ENCODE results near the gene COG5.

COG5 gene

GRCh38 chr7:107386548-107387102 lies 177.1 kb downstream of the COG5 start:
- no CpG with 5 or more reads among the region's 4 CpGs for WGBS (ENCODE audit: extremely low coverage, insufficient coverage, low lambda C conversion rate)

DNA sequence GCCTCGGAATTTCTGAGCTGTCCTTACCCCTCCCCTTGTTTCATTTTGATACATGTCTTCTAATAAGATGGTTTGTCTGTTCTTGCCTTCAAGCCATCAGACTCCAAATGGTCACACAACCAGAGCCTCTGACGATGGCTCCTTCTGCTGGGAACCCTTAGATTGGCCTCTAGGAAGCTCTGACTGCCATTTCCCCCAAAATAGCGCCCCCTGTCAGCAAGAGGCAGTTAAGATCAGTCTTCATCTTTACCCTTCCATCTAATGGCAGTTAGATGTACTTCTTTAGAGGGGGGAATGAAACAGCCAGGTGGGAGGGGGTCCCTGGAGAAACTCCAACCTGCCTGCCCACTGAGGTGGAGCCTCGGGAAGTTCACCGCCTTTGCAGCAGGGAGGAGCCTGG lies 179.7 kb downstream of the COG5 start:
- Histone ChIP-seq H3K79me1 (ENCODE audit: low read length) (no peaks in the 10 kb centered on the region), H3K27me3 (ENCODE audit: insufficient read depth, low read length, poor library complexity) (no peaks in the 10 kb centered on the region), H3K4me3 (ENCODE audit: low read length) (no peak overlapping the region), H4K5ac (ENCODE audit: low read length) (no peak overlapping the region), H3K4ac (ENCODE audit: low read depth, low read length) (no peak overlapping the region), H2BK5ac (ENCODE audit: low read length) (no peak overlapping the region), H3K23ac (ENCODE audit: low read length) (no peak overlapping the region), H3K36me3 (ENCODE audit: control insufficient read depth, insufficient read depth, low read length) (no peaks in the 10 kb centered on the region), H3K4me2 (ENCODE audit: low read length) (no peak overlapping the region), H4K8ac (ENCODE audit: low read depth, low read length) (no peak overlapping the region), H3K9ac (ENCODE audit: low read length) (no peak overlapping the region), H2BK120ac (ENCODE audit: low read depth, low read length) (no peak overlapping the region), H3K4me1 (ENCODE audit: control insufficient read depth, low read depth, low read length) (peaks cover 5% of the 10 kb centered on the region), H3K56ac (ENCODE audit: low read length) (no peak overlapping the region), H2AK5ac (ENCODE audit: low read length) (no peak overlapping the region), H3K79me2 (ENCODE audit: control insufficient read depth, insufficient read depth, low read length) (no peaks in the 10 kb centered on the region), H3K18ac (ENCODE audit: low read length) (no peak overlapping the region), H2BK15ac (replicated peaks; ENCODE audit: low read depth) (no peak overlapping the region), H3K27ac (ENCODE audit: low read depth, low read length) (no peak overlapping the region)
- no CpG with 5 or more reads among the region's 5 CpGs for WGBS (ENCODE audit: extremely low coverage, insufficient coverage, low lambda C conversion rate)
- DNase-seq, result peak; percentile 16

More at GRCh38 chr7:107386548-107387102, 177.1 kb downstream of the COG5 start:
- Histone ChIP-seq H2BK15ac (replicated peaks; ENCODE audit: low read depth) (no peak overlapping the region), H3K27ac (ENCODE audit: low read depth, low read length) (no peak overlapping the region), H3K4me3 (ENCODE audit: low read length) (no peak overlapping the region), H3K4me1 (ENCODE audit: control insufficient read depth, low read depth, low read length) (peaks cover 8% of the 10 kb centered on the region), H3K9ac (ENCODE audit: low read length) (no peak overlapping the region), H3K4me2 (ENCODE audit: low read length) (no peak overlapping the region), H3K79me2 (ENCODE audit: control insufficient read depth, insufficient read depth, low read length) (no peaks in the 10 kb centered on the region), H3K56ac (ENCODE audit: low read length) (peak overlapping the region; percentile 25), H3K27me3 (ENCODE audit: insufficient read depth, low read length, poor library complexity) (no peaks in the 10 kb centered on the region), H2AK5ac (ENCODE audit: low read length) (no peak overlapping the region), H3K4ac (ENCODE audit: low read depth, low read length) (peak overlapping the region; percentile 5), H3K79me1 (ENCODE audit: low read length) (no peaks in the 10 kb centered on the region), H4K5ac (ENCODE audit: low read length) (no peak overlapping the region), H3K23ac (ENCODE audit: low read length) (no peak overlapping the region), H4K8ac (ENCODE audit: low read depth, low read length) (no peak overlapping the region), H2BK5ac (ENCODE audit: low read length) (no peak overlapping the region), H3K36me3 (ENCODE audit: control insufficient read depth, insufficient read depth, low read length) (no peaks in the 10 kb centered on the region), H2BK120ac (ENCODE audit: low read depth, low read length) (no peak overlapping the region), H3K18ac (ENCODE audit: low read length) (no peak overlapping the region)
- DNase-seq, result no peak

- H3K18ac ChIP-seq (ENCODE audit: low read length), result no peak overlapping the region
- no peak overlapping the region for H3K9ac ChIP-seq (ENCODE audit: low read length)
- H3K27me3 ChIP-seq (ENCODE audit: insufficient read depth, low read length, poor library complexity), result no peaks in the 10 kb centered on the region
- peaks cover 5% of the 10 kb centered on the region for H3K4me1 ChIP-seq (ENCODE audit: control insufficient read depth, low read depth, low read length)
- no peak overlapping the region for H3K4ac ChIP-seq (ENCODE audit: low read depth, low read length)
- H3K79me1 ChIP-seq (ENCODE audit: low read length), result no peaks in the 10 kb centered on the region
- no peak overlapping the region for H3K4me3 ChIP-seq (ENCODE audit: low read length)
- H4K5ac ChIP-seq (ENCODE audit: low read length), result no peak overlapping the region
- no peak overlapping the region for H2BK120ac ChIP-seq (ENCODE audit: low read depth, low read length)
- peak overlapping the region; percentile 56 for H4K8ac ChIP-seq (ENCODE audit: low read depth, low read length)
- no peak overlapping the region for H3K4me2 ChIP-seq (ENCODE audit: low read length)
- H3K56ac ChIP-seq (ENCODE audit: low read length), result no peak overlapping the region
- no peak overlapping the region for H3K23ac ChIP-seq (ENCODE audit: low read length)
- H2BK15ac ChIP-seq (replicated peaks; ENCODE audit: low read depth), result no peak overlapping the region
- DNase-seq, result no peak
- no peaks in the 10 kb centered on the region for H3K79me2 ChIP-seq (ENCODE audit: control insufficient read depth, insufficient read depth, low read length)
- no peaks in the 10 kb centered on the region for H3K36me3 ChIP-seq (ENCODE audit: control insufficient read depth, insufficient read depth, low read length)
- H3K27ac ChIP-seq (ENCODE audit: low read depth, low read length), result no peak overlapping the region
- H2BK5ac ChIP-seq (ENCODE audit: low read length), result no peak overlapping the region
- no CpG with 5 or more reads among the region's 4 CpGs for WGBS (ENCODE audit: extremely low coverage, insufficient coverage, low lambda C conversion rate)
- no peak overlapping the region for H2AK5ac ChIP-seq (ENCODE audit: low read length)
Measured at GRCh38 chr7:107383203-107383602, 180.5 kb downstream of the COG5 start.

DNA sequence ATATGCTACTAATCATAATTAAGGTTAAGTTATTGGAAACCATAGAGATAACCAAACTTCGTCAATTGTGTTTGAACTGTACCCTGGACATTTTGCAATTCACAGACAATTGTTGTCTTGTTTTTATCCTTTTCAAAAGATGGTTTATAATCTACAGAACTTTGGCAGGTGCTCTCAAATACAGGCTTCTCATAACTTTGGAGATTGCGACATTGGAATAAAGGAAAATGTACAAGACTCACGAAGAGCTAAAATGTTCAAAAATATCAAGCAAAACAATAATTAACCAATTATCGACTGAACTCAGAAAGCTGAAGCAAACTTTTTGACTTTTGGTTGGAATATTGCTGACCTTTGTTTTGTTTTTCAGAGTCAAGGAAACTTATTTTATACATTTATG lies 182.3 kb downstream of the COG5 start:
- H3K4me1 ChIP-seq (ENCODE audit: control insufficient read depth, low read depth, low read length), result no peaks in the 10 kb centered on the region

DNA sequence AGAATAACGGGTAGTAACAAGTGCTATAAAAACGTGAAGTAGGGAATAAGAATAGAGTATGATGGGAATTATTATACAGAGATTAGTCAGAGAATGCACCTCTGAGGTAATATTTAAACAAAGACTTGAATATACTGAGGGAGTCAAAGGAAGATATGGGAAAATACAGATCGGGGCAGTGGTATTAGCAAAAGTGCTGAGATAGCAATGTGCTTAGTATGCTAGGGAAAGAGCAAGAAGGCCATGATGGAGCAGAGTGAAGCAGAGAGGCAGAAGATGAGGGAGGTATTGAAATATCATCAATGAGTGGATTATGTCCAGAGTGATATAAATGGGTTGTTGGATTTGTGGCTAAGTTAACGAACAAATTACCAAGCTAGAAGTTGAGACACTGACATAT lies 190.4 kb downstream of the COG5 start:
- no peaks in the 10 kb centered on the region for H3K36me3 ChIP-seq (ENCODE audit: control insufficient read depth, insufficient read depth, low read length)
- H3K23ac ChIP-seq (ENCODE audit: low read length), result no peak overlapping the region
- no peak overlapping the region for H3K56ac ChIP-seq (ENCODE audit: low read length)
- no peak overlapping the region for H2BK15ac ChIP-seq (replicated peaks; ENCODE audit: low read depth)
- H3K79me2 ChIP-seq (ENCODE audit: control insufficient read depth, insufficient read depth, low read length), result no peaks in the 10 kb centered on the region
- no peak overlapping the region for H4K8ac ChIP-seq (ENCODE audit: low read depth, low read length)
- H3K79me1 ChIP-seq (ENCODE audit: low read length), result no peaks in the 10 kb centered on the region
- no peak overlapping the region for H2AK5ac ChIP-seq (ENCODE audit: low read length)
- no peak overlapping the region for H4K5ac ChIP-seq (ENCODE audit: low read length)
- no peak overlapping the region for H3K18ac ChIP-seq (ENCODE audit: low read length)
- no peak overlapping the region for H2BK120ac ChIP-seq (ENCODE audit: low read depth, low read length)
- no peak overlapping the region for H3K4me2 ChIP-seq (ENCODE audit: low read length)
- no peak overlapping the region for H3K27ac ChIP-seq (ENCODE audit: low read depth, low read length)
- DNase-seq, result no peak
- no peak overlapping the region for H3K4ac ChIP-seq (ENCODE audit: low read depth, low read length)
- 100% methylated on average over 2 of the region's 4 CpGs for WGBS (ENCODE audit: extremely low coverage, insufficient coverage, low lambda C conversion rate)
- no peak overlapping the region for H3K4me3 ChIP-seq (ENCODE audit: low read length)
- no peak overlapping the region for H2BK5ac ChIP-seq (ENCODE audit: low read length)
- no peak overlapping the region for H3K9ac ChIP-seq (ENCODE audit: low read length)
- no peaks in the 10 kb centered on the region for H3K4me1 ChIP-seq (ENCODE audit: control insufficient read depth, low read depth, low read length)
- H3K27me3 ChIP-seq (ENCODE audit: insufficient read depth, low read length, poor library complexity), result no peaks in the 10 kb centered on the region

More for the DNA sequence above, 182.3 kb downstream of the COG5 start:
- H4K8ac ChIP-seq (ENCODE audit: low read depth, low read length), result no peak overlapping the region
- no peak overlapping the region for H4K5ac ChIP-seq (ENCODE audit: low read length)
- H3K56ac ChIP-seq (ENCODE audit: low read length), result no peak overlapping the region
- H3K27ac ChIP-seq (ENCODE audit: low read depth, low read length), result no peak overlapping the region
- H3K4me3 ChIP-seq (ENCODE audit: low read length), result no peak overlapping the region
- H2BK5ac ChIP-seq (ENCODE audit: low read length), result no peak overlapping the region
- no peak overlapping the region for H3K18ac ChIP-seq (ENCODE audit: low read length)
- no peak overlapping the region for H3K9ac ChIP-seq (ENCODE audit: low read length)
- H3K79me2 ChIP-seq (ENCODE audit: control insufficient read depth, insufficient read depth, low read length), result no peaks in the 10 kb centered on the region
- no peak overlapping the region for H2BK120ac ChIP-seq (ENCODE audit: low read depth, low read length)
- no peak overlapping the region for H2BK15ac ChIP-seq (replicated peaks; ENCODE audit: low read depth)
- no peak for DNase-seq
- H3K36me3 ChIP-seq (ENCODE audit: control insufficient read depth, insufficient read depth, low read length), result no peaks in the 10 kb centered on the region
- H3K79me1 ChIP-seq (ENCODE audit: low read length), result no peaks in the 10 kb centered on the region
- H3K27me3 ChIP-seq (ENCODE audit: insufficient read depth, low read length, poor library complexity), result no peaks in the 10 kb centered on the region
- no peak overlapping the region for H2AK5ac ChIP-seq (ENCODE audit: low read length)
- H3K23ac ChIP-seq (ENCODE audit: low read length), result no peak overlapping the region
- WGBS (ENCODE audit: extremely low coverage, insufficient coverage, low lambda C conversion rate), result no CpG with 5 or more reads among the region's 4 CpGs
- H3K4me2 ChIP-seq (ENCODE audit: low read length), result no peak overlapping the region
- no peak overlapping the region for H3K4ac ChIP-seq (ENCODE audit: low read depth, low read length)

DNA sequence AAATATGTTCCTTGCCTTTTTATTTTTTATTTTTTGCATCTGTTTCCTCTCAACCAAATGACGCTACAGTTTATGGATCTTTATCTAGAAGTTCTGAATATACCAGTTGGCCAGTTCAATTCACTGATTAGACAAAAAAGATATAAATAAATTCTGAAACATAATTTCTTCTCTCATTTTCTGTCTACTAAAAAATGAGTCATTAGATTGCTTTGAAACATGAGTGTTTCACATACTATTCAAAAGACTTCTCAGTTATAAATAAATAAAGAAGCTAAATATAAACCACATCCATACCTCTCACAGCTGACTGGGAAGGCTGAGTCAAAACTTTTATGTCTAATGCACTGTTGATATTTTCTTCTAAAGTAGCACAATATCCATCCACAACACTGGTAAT lies 191.4 kb downstream of the COG5 start:
- Histone ChIP-seq H3K18ac (ENCODE audit: low read length) (no peak overlapping the region), H3K23ac (ENCODE audit: low read length) (no peak overlapping the region), H3K4me2 (ENCODE audit: low read length) (no peak overlapping the region), H2BK15ac (replicated peaks; ENCODE audit: low read depth) (no peak overlapping the region), H2BK120ac (ENCODE audit: low read depth, low read length) (no peak overlapping the region), H3K79me2 (ENCODE audit: control insufficient read depth, insufficient read depth, low read length) (no peaks in the 10 kb centered on the region), H3K27ac (ENCODE audit: low read depth, low read length) (no peak overlapping the region), H3K9ac (ENCODE audit: low read length) (no peak overlapping the region), H3K4me3 (ENCODE audit: low read length) (no peak overlapping the region), H3K79me1 (ENCODE audit: low read length) (no peaks in the 10 kb centered on the region), H3K4me1 (ENCODE audit: control insufficient read depth, low read depth, low read length) (no peaks in the 10 kb centered on the region), H4K5ac (ENCODE audit: low read length) (no peak overlapping the region), H2AK5ac (ENCODE audit: low read length) (no peak overlapping the region), H3K56ac (ENCODE audit: low read length) (no peak overlapping the region), H3K4ac (ENCODE audit: low read depth, low read length) (no peak overlapping the region), H3K27me3 (ENCODE audit: insufficient read depth, low read length, poor library complexity) (no peaks in the 10 kb centered on the region), H2BK5ac (ENCODE audit: low read length) (no peak overlapping the region), H4K8ac (ENCODE audit: low read depth, low read length) (no peak overlapping the region), H3K36me3 (ENCODE audit: control insufficient read depth, insufficient read depth, low read length) (no peaks in the 10 kb centered on the region)
- no CpG with 5 or more reads among the region's 1 CpG for WGBS (ENCODE audit: extremely low coverage, insufficient coverage, low lambda C conversion rate)
- no peak for DNase-seq

Measured in mesendoderm (in vitro differentiated cells).